ENCODE results near the gene PTGFRN.

PTGFRN gene

DNA sequence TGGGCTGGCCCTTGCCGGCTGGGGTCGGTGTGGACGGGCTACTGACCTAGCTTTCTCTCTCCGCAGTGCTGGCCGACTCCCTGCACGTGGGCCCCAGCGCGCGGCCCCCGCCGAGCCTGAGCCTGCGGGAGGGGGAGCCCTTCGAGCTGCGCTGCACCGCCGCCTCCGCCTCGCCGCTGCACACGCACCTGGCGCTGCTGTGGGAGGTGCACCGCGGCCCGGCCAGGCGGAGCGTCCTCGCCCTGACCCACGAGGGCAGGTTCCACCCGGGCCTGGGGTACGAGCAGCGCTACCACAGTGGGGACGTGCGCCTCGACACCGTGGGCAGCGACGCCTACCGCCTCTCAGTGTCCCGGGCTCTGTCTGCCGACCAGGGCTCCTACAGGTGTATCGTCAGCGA is 34.9 kb downstream of the PTGFRN start:
- no peak for DNase-seq

DNA sequence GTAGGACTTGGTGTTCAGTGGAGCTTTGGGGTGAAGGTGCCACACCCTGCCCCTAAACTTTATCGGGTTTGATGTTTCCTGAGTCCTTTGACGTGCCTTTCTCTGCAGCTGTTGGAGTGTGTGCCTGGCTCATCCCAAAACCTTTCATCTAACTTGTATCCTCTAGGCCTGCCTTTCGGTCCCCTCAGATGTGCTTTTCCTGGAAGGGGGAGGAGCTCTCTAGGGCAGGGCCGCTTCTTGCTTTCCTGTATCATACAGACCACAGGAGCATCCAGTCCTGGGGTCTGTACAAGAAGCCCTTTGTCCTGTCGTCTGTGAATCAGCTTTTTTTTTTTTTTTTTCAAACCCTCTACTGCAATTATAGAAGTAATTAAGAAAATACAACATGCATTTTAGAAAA is 35.7 kb downstream of the PTGFRN start:
- no peak for DNase-seq

DNA sequence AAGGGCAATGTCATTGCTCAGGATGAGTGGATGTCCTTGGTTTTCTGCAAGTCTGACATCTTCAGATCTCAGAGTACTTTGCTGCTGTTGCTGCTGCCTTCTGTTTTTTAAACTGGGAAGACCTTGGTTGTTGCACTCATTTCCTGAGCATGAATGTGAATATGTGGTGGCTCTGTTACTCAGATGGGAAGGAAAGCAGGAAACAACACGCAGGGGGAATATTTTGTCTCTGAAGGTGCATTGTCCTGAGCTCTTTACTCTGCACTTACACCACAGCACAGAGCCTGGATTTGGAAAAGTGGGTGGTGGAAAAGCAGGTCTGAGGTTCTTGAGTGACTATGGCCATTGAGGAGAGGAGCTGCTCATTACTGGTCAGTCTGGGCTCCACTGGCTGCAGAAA is 36.3 kb downstream of the PTGFRN start:
- DNase-seq: no peak

DNA sequence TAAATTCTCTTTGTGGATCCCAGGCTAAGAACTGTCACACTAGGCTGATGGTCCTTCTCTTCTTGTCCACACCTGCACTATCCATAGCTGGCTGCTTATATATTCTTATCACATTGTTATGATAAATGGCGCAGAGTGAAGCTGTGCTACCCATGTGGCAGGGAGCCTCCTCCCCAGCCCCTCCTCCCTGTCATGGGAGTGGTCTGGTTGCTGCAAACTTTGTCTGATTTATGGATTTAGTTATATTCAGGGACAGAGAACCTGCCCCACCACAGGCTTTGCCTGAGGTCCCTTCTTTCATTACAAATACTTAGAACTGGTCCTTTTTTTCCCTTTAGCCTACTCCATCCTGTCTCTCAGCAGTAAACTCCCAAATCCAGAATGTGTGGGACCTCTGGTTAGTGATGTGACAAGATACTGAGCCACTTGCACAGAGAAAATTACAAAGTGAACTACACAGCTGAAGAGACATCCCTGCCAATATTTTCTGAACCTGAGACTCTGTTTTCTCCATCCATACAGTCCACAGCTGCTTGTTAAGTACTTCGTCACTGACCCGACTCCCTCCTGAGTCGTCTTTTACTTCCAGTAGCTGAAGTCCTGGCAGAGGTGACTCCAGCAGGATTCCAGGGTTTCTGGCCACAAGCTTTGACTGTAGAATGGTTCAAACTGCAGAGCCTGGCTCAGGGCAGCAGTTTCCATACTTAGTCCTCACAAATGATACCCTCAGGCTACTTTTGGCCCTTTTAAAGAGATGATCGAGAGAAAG is 37.6 kb downstream of the PTGFRN start:
- DNase-seq: no peak

DNA sequence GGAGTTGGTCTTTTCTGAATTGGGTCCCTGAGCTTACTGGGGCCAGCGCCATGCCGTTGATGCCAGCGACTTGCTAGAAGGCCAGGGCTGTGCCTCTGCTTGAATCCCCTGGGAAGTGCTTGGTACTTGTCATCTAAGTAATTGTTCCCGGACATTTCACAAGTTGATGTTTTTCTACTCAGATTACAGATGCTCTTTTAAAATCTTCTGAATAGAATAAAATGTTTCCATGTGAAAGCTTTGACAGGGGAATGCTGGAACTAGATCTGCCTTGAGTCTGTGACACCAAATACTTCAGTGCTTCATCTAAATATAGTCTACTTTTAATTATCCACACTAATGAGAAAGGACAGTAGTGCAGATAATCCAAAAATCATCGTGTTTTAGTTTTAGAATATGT is 38.3 kb downstream of the PTGFRN start:
- no peak for DNase-seq

DNA sequence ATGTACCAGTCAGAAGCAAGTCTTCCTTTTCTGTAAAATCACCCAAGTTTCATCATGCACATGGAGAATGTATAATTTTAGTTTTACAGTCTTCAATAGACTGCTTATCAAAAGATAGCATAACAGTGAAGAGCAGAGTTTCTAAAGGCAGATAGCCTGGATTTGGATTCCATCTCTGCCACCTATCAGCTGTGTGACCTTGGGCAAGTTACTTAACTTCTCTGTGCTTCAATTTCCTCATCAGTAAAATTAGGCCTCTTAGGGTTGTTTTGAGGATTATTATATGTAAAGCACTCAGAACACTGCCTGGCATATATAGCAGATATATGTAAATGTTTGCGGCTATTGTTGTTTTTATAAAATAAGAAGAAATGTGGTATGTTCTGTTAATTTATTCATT is 38.9 kb downstream of the PTGFRN start:
- DNase-seq: no peak

DNA sequence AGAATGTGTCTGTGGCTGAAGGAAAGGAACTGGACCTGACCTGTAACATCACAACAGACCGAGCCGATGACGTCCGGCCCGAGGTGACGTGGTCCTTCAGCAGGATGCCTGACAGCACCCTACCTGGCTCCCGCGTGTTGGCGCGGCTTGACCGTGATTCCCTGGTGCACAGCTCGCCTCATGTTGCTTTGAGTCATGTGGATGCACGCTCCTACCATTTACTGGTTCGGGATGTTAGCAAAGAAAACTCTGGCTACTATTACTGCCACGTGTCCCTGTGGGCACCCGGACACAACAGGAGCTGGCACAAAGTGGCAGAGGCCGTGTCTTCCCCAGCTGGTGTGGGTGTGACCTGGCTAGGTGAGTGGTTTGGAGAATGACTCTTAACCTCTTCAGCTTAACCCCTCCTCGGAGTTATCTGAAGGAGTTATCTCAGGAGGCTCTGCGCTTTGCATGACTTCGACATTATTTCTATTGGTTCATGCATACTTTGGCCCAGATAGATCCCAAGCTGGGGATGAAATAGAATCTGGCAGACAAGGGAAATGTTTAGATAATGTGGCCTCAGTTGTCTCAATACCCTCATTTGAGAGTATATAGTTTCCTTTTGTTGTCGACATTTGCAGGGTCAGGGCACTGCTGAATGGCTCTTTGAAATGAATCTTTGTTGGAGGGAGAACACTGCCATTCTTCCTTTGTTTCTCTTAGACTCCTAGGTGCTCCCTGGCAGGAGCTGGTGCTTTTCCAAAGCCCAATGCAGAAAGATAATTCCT is 39.7 kb downstream of the PTGFRN start:
- no peak for DNase-seq

DNA sequence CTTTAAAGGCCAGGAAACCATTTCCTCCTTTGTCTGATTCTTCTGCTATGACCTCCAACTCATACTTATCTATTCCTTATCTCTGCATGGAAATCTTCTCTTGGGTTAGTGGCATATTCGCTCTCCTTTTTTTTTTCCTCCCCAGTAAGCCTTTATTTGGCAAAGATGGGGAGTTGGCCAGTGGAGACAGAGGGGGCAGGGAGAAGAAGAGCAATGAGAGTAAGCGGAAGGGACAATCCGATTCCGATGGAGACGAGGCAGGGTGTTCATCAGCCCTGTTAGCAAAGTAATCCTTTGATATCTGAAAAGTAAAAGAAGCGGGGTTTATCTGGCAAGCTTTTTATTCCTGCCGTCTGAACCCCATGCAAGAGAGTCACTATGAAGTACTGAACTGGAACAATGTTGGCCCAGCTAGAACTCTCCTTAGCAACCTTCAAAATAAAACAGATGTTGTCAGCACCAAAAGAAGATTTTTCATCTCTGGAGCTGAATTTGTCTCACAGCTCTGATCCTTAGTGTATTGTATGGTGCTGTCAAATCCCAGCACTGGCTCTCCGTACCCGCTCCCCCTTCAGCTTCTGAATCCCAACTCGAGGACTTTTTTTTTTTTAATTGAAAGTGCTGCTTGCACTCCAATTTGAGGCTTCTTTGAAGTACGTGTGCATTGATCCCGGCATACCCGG is 40.9 kb downstream of the PTGFRN start:
- DNase-seq: no peak

DNA sequence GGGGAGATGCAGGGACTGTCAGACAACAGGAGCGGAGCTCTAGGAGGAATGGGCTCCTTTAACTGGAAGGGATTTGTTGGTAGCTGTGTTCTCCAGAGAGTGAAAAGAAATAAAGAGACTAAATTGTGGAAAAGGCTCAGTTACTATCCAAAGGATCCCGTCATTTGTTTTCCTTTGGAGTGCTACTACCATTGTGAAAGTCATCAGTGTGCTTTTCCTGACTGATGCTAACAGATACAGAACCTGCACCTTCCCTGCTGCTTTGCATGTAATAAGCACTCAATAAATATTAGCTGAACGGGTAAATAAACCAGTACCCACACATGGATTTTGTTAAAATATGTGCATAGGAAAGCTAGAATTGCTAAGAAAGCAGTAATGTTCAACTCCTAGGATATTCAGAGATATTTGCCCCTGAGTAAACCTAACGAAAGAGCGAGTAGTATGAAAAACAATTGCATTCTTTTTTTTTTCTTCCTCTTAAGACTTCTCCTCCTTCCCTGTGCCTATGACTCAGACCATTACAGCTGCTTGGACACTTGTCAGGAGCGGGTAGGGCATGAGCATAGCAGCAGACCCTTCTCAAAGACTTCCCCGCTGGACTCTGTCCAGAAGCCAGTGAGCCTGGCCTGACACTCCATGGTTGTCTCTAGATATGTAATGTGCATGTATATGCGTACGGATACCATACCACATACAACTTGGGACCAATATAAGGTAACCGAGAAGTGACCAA is 41.7 kb downstream of the PTGFRN start:
- DNase-seq: peak; percentile 74

DNA sequence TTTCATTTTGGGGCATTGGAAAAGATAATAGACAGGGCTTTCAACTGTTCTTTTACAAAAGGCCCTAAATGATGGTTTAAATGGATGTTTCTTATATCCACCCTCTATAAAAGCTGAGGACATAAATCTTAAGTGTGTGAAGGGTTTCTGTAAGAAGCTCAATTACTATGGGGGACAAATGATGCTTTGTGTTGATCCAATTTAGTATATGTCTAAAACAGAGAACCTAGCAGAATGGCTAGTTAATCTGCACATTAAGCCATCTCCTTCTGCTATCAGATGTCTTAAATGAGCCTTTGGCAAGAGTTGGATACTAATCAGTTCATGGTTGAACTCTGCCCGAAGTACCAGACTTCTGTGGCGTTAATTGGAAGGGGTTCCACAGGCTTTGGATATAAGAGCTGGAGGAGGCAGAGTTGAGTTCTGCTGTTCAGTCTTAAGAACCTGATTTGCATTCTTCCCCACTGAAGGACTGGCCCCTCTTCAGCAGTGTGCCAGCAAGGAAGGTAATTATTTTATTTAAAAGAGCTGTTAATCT is 43.1 kb downstream of the PTGFRN start:
- DNase-seq: no peak

DNA sequence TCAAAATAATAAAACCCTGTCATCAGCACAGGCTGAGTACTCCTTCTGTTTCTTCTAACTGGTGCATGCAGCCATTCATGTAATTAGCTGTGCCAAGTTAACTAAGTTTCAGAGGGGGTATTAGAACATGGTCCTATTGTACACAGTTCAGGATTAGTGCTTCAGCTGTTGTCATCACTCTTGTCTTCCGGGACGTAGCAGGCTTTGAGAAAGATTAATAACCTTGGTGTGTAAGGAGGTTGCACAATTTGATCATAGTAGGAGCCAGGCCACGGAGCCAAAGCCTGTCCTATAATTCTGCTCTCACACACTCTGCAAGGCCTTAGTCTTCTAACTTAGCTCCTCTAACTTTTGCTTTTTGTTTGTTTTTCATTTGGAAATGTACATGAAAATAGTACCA is 44.7 kb downstream of the PTGFRN start:
- no peak for DNase-seq

DNA sequence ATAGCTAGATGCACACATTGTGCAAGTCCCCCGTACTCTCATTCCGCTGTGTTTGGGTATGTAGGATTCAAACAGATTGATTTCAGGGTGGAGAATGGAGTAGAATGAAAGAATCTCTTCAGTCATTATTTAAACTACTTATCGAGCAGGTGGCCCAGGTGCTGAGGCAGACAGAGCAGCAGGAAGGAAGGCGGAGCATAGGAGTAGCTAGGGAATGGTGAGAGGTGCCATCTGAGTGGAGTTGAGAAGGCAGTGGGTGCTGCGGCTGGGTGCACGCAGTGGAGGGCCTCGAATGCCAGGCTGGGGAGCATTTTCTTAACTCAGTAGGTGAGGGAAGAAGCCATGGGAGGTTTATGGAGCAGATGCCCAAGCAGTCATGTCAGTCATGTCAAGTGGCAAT is 46.7 kb downstream of the PTGFRN start:
- no peak for DNase-seq

DNA sequence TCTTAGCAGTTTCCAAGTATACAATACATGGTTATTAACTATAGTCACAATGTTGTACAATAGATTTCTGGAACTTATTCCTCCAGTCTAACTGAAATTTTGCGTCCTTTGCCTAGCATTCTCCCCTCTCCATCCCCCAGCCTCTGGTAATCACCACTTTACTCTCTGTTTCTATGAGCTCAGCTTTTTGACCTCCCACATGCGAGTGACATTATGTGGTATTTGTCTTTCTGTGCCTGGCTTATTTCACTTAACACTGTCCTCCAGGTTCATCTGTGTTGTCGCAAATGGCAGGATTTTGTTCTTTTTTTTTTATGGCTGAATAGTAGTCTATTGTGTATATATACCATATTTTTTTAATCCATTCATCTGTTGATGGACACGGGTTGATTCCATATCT is 47.9 kb downstream of the PTGFRN start:
- DNase-seq: no peak

DNA sequence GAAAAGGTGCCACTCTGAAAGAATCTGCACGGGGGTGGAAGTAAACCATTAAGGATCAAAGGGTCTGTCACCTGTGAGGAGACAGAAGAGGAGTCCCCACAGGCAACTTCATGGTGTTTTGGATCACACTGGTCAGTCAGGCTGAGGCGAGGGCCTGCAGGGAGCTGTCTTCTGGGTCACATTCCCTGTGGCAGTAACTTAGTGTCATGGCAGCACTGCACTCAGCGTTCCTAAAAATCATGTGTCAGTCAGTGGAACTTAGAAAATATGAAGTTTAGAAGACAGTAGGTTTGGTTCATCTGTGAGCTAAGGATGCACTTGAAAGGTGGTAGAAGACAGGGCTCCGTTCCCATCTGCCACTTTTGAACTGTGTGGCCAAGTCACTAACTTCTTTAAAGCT is 48.4 kb downstream of the PTGFRN start:
- no peak for DNase-seq

DNA sequence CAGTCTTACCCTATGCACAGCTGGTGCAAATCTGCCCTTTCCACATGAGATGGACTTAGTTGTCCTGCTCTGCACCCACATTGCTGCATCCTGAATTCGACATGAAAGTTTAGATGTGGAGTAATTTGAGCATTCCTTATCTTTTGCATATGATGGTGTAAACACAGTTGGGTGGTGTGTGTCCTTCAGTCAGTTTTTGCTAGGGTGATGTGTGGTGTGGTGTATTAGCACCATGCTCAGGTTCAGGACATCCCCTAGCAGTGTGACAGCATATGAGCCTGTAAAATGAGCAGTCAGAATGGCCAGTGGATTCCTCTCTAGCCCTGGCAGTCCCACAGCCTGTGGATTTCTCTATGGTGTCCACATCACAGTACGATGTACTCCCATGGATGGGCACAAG is 49.3 kb downstream of the PTGFRN start:
- no peak for DNase-seq

DNA sequence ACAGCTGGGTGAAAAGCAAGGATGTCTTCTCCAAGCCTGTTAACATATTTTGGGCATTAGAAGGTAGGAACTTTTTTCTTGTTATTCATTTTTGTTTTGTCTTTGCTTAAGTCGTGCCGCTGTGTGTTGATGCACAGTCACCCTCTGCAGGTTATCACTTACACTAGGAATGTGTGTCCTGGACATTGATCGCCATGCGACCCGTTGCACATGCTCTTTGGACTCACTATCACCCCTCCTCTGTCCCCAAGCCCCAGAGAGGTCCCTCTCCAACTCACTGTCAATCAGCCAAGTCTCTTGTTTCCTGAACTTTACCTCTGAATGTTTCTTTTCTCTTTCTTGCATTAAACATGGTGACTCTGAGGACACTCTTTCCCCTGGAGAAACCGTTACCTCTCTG is 51.9 kb downstream of the PTGFRN start:
- DNase-seq: no peak

DNA sequence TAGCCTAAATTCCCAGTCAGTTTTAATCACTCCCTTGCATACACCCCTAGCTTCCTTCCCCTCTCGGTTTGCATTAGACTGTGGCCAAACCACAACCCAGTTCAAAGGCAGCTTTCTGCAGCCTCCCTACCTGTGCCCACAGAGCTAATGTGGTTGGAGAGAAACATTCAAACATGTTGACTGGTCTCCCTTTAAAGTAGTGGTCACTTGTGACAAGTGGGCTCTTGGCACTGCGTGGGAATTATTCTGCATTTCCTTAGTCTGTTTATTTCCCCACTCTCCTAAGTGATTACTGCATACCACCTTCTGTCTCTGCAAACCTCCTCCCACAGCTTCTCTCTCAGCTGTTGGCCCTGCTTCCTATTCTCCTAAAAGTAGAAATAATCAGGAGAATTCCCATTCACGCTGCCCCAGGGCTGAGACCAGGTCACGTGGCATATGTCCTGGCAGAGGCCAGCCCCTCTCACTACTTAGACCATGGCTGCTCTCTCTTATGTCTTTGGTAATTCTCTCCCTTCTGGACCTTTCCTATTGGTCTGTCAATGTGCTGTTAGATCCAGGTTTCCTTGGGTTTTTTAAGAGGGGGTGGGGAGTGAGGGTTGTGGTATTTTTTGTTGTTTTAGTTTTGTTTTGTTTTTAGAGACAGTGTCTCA is 53.4 kb downstream of the PTGFRN start:
- no peak for DNase-seq

DNA sequence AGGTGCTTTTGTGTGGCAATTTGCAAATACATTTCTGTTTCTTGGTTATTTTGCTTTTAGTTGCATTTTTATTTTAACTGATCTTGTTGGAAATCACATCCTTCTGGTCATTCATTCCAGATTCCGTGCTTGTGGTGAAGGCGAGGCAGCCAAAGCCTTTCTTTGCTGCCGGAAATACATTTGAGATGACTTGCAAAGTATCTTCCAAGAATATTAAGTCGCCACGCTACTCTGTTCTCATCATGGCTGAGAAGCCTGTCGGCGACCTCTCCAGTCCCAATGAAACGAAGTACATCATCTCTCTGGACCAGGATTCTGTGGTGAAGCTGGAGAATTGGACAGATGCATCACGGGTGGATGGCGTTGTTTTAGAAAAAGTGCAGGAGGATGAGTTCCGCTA is 57.1 kb downstream of the PTGFRN start:
- DNase-seq: peak; percentile 62

DNA sequence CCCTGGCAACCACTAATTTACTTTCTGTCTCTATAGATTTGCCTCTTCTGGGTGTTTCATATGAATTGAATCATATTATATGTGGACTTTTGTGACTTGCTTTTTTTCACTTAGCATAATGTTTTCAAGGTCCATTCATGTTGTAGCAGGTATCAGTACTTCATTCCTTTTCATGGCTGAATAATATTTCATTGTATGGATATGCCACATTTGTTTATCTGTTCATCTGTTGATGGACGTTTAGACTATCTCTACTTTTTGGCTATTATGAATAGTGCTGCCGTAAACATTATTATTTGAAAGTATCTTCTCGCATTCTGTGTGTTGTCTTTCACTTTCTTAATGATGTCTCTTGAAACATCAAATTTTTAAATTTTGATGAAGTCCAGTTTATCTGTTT is 59.0 kb downstream of the PTGFRN start:
- no peak for DNase-seq

DNA sequence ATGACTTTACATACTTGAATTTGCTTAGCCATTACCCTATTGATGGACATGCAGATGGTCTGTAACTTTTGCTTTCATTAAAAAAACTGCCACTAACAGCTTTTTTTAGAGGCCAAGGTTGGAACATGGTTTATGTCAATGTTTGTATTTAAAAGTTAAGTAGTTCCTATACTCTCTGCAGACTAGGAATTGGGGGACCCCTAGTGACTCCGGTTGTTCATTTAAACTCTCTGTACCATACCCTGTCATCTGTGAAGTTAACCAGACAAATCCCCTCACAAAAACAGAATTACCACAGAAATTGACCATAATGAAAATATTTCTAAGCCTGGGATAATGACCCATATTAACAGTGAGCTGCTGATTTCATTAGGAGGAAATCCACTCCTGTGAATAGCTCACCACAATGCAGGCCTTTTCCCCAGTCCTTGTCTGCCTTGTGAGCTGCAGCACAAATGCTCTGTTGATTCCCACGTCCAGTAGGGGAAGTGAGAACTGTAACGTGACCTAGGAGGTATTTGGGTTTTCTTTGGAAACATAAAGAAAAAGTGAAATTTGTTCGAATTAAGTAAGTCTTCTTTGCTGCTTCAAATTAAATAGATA is 61.6 kb downstream of the PTGFRN start:
- DNase-seq: peak; percentile 11

DNA sequence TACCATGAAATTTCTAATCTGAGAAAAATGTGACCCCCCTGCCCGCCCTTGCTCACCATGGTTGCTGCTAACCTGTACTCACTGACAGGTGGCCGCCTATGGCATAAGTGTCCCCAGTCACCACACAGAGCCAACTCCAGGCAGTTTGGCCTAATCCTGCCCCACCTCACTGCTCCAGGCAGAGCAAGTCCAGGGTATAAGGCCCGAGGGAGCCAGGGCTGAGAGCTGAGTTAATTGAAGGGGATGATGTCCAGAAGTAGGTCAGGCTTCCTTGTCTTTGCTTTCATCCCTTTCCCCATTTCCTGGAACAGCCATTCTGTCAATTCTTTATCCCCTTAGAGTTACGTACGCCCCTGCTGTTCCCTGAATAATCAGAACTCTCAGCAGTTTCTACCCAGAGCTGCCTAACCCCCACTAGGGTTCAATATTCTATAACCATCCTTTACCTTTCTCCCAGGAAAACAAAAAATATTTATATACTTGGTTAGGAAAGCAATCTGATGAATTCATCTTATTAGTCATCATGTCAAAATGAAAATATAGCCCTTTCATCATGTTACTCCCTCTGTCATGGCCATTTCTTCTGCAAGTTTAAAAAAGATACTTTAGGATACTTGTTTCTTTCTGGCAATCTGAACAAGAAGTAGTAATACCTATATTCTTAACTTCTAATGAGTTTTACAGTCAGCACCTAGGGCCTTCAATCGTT is 62.4 kb downstream of the PTGFRN start:
- DNase-seq: peak; percentile 40
